HG03045 (cell line): Measurements from ENCODE around the gene RRM2.

ENCODE experiments used
- ATAC-seq: cut with Tn5 transposase; IDR thresholded peaks from one replicate; pipeline ENCODE4 v1.9.1; 2021; ENCODE audit warnings: mild to moderate bottlenecking, moderate library complexity; ENCODE audit not compliant: unreplicated experiment

The RRM2 gene

DNA sequence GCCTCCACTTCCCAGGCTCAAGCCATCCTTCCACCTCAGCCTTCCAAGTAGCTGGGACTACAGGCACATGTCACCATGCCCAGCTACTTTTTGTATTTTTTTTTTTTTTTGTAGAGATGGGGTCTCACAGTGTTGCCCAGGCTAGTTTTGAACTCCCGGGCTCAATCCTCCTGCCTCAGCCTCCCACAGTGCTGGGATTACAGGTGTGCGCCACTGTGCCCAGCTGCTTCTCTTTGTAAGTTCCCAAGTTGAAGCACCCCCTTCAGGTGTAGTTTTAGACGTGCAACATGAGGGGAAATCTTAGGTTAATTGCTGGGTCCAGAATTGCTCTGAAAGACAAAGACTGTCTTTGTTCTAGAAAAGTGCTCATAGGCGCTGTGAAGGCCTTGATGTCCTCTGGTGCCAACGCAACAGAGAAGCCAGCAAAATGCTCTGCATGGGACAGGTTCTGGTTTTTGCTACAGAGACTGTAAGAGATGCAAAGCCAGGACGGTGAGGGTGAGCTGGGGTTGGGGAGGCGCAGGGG is 46.6 kb downstream of the RRM2 start:
- no peak for ATAC-seq

DNA sequence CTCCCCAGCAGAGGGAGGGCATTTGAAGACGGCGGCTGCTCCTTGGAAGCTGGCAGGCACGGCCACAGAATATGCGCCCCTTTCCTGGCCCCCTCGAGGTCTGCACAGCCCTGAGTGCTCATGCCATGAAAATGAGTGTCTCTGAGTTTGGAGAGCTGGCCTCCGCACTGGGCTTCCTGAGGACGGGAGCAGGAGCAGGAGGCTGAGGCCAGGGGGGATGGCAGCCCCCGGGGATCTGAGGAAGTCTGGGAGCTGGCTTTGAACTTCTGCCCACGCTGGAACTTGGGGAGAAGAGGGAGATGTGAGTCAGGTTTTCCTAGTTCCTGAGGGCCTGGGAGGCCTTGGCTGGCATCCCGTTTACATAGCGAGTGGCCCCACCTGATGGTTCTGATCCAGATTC is 47.0 kb downstream of the RRM2 start:
- ATAC-seq = no peak

DNA sequence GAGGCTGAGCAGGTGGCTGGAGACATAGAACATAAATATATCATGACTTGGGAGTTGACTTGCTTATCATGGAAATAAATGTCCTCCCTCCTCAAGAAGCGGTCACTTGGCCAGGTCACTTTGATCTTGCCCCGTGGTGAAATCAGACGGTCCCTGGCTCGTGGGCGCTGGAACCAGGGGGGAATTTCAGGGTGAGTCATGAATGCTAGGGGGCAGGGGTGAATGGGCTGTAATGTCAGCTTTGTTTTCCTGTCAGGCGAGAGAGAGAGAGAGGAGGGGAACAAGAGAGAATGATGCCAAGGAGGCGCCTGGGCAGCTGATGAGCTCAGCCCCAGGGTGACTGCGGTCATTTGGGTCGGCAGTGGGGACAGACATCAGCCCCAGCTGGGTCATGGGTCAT is 47.7 kb downstream of the RRM2 start:
- no peak for ATAC-seq

DNA sequence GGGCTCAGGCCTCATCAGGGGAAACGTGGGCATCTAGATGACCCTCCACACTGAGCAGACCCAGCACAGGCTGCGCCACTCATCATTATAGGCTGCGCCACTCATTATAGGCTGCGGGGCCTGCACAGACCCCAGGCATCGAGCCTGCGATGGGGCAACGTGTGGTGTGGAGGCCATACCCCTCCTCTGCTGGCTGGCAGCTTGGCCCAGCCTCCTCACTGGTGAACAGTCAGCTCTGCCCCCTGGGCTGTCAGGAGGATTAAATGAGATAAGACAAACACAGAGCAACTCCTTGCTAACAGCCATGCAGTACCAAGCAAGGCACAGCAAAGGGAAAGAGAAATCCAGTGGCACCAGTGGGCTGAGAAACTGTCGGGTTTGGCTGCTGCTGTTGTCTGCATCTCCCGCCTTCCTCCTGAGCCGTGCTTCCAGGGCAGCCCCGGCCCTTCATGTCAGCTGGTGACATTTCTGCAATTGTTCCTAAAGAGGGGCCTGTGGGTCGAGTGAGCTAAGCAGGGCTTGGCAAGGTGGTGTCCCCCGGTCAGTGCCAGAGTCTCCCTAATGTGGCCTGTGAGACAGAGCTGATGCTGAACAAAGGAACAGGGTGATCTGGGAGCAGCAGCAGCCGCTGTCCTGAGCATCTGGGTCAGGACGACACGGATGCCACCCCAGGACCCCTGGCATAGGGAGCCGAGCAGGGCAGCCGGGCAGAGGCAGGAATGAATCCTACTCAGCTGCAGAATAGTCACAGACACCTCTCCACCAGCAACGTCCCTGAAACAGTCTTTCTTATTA is 48.7 kb downstream of the RRM2 start:
- ATAC-seq = no peak

DNA sequence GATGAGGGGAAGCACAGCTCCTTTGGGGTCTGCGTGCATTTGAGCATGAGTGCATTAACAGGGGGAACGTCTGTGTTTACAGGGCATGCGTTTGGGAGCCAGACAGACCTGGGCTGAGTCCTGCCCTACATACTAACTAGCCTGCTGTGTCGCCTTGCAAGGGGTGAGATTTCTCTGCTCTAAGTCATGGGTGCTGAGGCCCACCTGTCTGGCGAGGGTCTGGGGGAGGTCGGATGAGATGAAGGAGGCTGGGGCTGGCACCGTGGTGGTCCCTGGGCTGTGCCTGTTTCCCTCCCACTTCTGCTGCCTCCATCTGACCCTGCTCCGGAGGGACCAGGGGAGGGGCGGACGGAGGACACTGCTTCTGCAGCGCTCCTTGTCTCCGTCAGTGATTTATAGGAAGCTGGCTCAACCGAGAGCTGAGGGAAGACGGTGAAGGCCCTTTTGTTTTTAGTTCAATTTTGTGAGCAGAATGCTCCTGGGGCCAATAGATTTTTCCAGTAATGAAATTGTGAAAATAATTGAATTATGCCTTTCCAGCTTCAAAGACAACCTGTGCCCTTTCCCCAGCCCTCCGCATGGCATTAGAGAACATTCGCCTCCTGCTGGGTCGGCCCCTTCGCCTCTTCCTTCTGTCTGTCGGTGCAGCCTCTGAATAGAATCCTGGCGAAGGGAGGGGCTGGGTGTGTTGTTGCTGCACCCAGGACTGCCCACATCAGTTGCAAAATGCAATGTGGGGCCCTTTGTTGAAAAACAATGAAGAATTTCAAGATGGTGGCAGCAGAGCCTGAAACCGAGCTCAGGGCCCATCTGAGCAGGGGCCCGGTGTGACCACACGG is 49.7 kb downstream of the RRM2 start:
- no peak for ATAC-seq

DNA sequence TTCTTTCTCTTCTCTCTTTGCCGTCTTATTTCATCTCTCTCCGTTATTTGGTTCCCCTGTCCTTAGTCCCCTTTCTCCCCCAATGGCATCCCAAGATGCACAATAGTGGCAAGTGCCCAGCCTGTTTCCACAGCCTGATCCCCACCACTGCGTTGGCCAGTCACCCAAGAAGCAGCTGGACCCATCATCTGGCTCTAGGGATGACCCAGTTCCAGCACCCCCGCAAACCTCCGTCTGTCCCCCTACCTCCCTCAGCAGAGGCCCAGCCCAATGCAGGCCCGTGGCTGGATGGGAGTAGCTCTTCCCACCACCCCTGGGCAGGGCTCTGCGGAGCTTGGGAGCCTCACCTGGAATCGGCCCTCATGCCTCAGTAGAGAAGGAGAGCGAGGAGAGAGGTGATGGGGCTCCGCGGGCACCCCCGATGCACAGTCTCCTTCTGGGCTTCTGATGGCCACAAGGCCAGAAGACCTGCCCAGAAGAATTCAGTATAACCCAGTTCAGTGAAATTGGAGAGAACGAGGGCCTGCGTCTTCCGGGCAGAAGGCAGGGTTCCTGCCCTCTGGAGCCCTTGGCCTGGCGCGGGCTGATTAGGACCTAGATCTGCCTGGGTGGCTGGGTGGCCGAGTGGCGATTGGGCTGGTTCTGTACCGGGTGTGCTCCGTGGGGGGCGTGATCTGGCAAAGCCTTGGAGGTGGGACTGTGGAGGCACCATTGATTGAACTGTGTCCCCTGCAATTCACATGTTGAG is 50.9 kb downstream of the RRM2 start:
- ATAC-seq = no peak

DNA sequence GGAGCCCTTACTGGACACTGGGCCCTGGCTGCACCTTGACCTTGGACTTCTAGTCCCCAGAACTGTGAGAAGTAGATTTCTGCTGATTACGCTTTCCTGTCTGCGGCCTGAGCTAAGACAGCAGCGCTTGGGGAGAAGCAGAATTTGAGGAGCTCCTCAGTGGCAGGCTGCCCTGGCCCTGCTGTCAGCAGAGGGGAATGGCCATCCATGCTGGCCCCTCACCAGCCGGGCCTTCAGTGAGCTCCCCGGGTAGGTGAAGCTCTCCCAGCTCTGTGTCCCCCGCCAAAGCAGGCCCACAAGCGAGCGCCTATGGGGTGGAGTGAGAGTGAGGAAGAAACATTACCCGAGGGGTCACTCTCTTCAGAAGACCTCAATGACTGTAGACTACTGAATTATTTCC is 51.6 kb downstream of the RRM2 start:
- no peak for ATAC-seq

DNA sequence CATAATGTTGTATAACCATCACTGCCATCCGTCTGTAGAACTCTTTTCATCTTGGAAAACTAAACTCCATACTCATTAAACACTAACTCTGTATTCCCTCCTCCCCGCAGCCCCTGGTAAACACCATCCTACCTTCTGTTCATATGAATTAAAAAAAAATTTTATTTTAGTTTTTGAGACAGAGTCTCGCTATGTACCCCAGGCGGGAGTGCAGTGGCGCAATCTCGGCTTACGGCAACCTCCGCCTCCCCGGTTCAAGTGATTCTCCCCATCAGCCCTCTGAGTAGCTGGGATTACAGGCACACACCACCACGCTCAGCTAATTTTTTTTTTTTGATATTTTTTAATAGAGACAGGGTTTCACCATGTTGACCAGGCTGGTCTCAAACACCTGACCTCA is 52.9 kb downstream of the RRM2 start:
- no peak for ATAC-seq

DNA sequence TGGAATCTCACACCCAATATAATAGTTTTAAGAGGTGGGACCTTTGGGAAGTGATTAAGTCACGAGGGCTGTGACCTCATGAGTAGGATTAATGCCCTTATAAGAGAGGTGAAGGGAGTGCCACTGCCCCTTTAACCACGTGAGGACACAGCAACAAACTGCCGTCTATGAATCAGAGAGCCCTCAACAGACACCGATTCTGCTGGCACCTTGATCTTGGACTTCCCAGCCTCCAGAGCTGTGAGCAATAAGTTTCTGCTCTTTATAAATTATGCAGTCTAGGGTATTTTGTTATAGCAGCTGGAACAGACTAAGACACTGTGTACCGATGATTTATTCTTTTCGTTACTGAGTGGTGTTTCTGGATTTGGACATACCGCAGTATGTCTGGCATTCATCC is 56.2 kb downstream of the RRM2 start:
- ATAC-seq = no peak

DNA sequence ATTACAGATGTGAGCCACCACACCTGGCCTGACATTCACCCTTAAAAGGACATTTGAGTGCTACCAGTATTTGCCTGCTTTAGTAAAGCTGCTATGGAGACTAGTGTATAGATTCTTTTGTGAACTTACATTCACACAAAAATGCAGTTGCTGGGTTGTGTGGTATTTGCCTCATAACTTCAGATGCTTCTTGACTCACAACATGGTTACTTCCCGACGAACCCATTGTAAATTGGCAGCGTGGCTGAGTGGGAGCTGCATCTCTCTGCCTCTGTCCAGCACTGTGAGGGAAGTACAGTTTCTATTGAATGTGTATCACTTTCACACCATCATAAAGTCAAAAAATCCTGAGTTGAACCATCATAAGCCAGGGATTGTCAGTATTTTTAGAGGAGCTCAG is 56.9 kb downstream of the RRM2 start:
- ATAC-seq = no peak

DNA sequence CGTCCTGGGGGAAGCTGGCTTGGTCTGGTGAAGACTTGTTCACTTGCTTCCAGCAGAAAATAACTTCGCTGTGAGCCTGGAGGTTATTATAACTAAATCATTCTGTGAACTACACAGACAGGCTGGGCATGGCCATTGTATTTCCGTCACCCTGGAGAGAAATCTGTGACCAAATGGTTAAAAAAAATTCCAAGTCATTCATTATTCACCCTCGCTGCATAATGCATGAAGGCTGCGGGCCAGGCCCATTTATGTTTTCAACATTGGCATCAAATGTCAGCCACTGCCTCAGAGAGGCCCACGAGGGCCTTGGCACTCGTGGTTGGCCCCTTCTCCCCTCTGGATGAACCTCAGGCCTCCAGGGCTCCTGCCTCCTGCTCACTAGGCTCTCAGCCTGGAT is 57.7 kb downstream of the RRM2 start:
- ATAC-seq = no peak
